ENCODE results near the gene ATP12A. TPM values are rescaled to one million over a fixed set of nuclear protein-coding genes. Genes with fewer than 3 reads are reported as not detected.

The ATP12A gene
- total and polyA plus RNA-seq, 2 of the 8 experiments (the other 6 are each of a cell fraction or from before 2014, with no cell fraction given): 0.80 to 1.3 TPM

- Histone ChIP-seq H4K20me1 (replicated peaks in 1 of 2; ENCODE audit: control insufficient read depth in 1 of 2, insufficient read depth in 2 of 2, low read length in 2 of 2) (peaks cover 4 to 6% of the 10 kb centered on the region in 2 experiments), H3K9ac (replicated peaks in 1 of 4; ENCODE audit: extremely low read depth in 1 of 4, low read depth in 3 of 4, low read length in 3 of 4) (no peak overlapping the region), H2BK15ac (ENCODE audit: low read length) (peak overlapping the region; percentile 100), H2AFZ (ENCODE audit: low read length) (no peak overlapping the region), H3K4me3 (ENCODE audit: extremely low read depth in 1 of 4, insufficient read depth in 2 of 4, low read depth in 3 of 4, low read length in 4 of 4) (no peak overlapping the region), H3K23me2 (ENCODE audit: low read depth, low read length) (peaks cover 13% of the 10 kb centered on the region; the same call in 1 of the 2 replicates), H2BK5ac (ENCODE audit: low read depth, low read length) (no peak overlapping the region), H4K8ac (ENCODE audit: extremely low read depth, insufficient read depth, low read length) (no peak overlapping the region), H3K27me3 (replicated peaks in 1 of 4; ENCODE audit: control insufficient read depth in 3 of 4, extremely low read depth in 1 of 4, insufficient read depth in 3 of 4, low read length in 3 of 4) (peaks cover 3 to 22% (median 18%) of the 10 kb centered on the region in 4 experiments), H3K23ac (ENCODE audit: insufficient read length) (no peak overlapping the region), H2BK20ac (ENCODE audit: low read length) (peak overlapping the region; percentile 38; the same call in 1 of the 2 replicates), H3K9me3 (ENCODE audit: insufficient read depth in 2 of 2, low read depth in 1 of 2, low read length in 1 of 2) (no peaks in the 10 kb centered on the region), H3K79me2 (ENCODE audit: control insufficient read depth in 1 of 2, insufficient read depth in 2 of 2, low read length in 2 of 2) (no peaks in the 10 kb centered on the region), H2BK120ac (replicated peaks; ENCODE audit: low read depth, low read length) (no peak overlapping the region), H3K4me2 (ENCODE audit: insufficient read depth in 1 of 2, low read depth in 2 of 2, low read length in 2 of 2) (no peak overlapping the region), H3K36me3 (ENCODE audit: control insufficient read depth in 2 of 4, insufficient read depth in 4 of 4, low read length in 3 of 4) (no peaks in the 10 kb centered on the region), H3K79me1 (ENCODE audit: low read depth, low read length) (no peaks in the 10 kb centered on the region), H3K56ac (replicated peaks; ENCODE audit: insufficient read length, low read depth, low read length) (peak overlapping the region; percentile 97), H2BK12ac (ENCODE audit: low read depth, low read length) (peak overlapping the region; percentile 45; the same call in 1 of the 2 replicates), H3K18ac (ENCODE audit: extremely low read depth, low read length) (no peak overlapping the region), H3K4me1 (replicated peaks in 1 of 4; ENCODE audit: control insufficient read depth in 3 of 4, insufficient read depth in 4 of 4, low read length in 3 of 4) (peaks cover 7 to 11% (median 9%) of the 10 kb centered on the region in 4 experiments; a peak in 6 of 7 replicates), H3K14ac (ENCODE audit: insufficient read length) (no peak overlapping the region), H4K5ac (ENCODE audit: insufficient read length, low read depth, low read length) (no peak overlapping the region), H2AK5ac (ENCODE audit: low read depth, low read length) (peak overlapping the region; percentile 99), H3K4ac (replicated peaks; ENCODE audit: insufficient read length, low read depth, low read length) (no peak overlapping the region), H3K27ac (ENCODE audit: low read depth, low read length) (no peak overlapping the region), H4K91ac (replicated peaks; ENCODE audit: insufficient read length, low read length) (no peak overlapping the region)
- 56% methylated on average over 2 of the region's 2 CpGs; no CpG with 5 or more reads in 1 of the 2 experiments for WGBS, 2 experiments (ENCODE audit: extremely low coverage in 1 of 2, insufficient coverage in 1 of 2, insufficient read length in 1 of 2, insufficient replicate concordance in 2 of 2, low coverage in 1 of 2, low lambda C conversion rate in 2 of 2, missing lambda C conversion rate in 1 of 2)
- TF ChIP-seq CBX8 (IDR thresholded peaks at IDR 0.05; ENCODE audit: borderline replicate concordance, low read depth, low read length) (no peak), EZH2 (IDR thresholded peaks at IDR 0.05; ENCODE audit: low read depth, low read length, severe bottlenecking) (no peak), RAD21 (IDR thresholded peaks at IDR 0.05 in 1 of 2, conservative IDR thresholded peaks at IDR 0.05 in 1 of 2; ENCODE audit: low read depth in 2 of 2, low read length in 2 of 2) (no peak), SRF (IDR thresholded peaks at IDR 0.05; ENCODE audit: low read depth, low read length) (no peak), HDAC2 (IDR thresholded peaks at IDR 0.05; ENCODE audit: borderline replicate concordance in 1 of 2, low read depth in 2 of 2, low read length in 2 of 2) (no peak)
- DNase-seq (ENCODE audit: low read depth in 1 of 2, low spot score in 2 of 2): no peak
- FAIRE-seq: no peak
- POLR2A ChIA-PET (ENCODE audit: partially characterized antibody): interaction anchor here (1.2 kb wide), 1 partner anchor 162 kb away, joined by 4 read pairs; no protein-coding TSS in a partner anchor
- CTCF ChIA-PET (ENCODE audit: partially characterized antibody): interaction anchor here (0.6 to 4.5 kb wide), 19 partner anchors 10 to 300 kb away, joined by 3 to 39 read pairs (median 5); no protein-coding TSS in a partner anchor
Measured at GRCh38 chr13:24682353-24682752, 2.1 kb downstream of the ATP12A start.

Data from H1 (cell line).